C4-2B (cell line): ENCODE data around the gene AUTS2.

Experiments used
- CTCF ChIP-seq: fragments of 450-650 bp; conservative IDR thresholded peaks from 2 replicates; pipeline ENCODE4 v1.5.1; 2017; ENCODE audit warnings: mild to moderate bottlenecking
- ZFX ChIP-seq: fragments of 450-650 bp; IDR thresholded peaks from 2 replicates; pipeline ENCODE4 v1.6.1; 2017

- TF ChIP-seq CTCF (no peak), ZFX (no peak)
Observed at GRCh38 chr7:70432567-70433001, 834.3 kb downstream of the AUTS2 start.
